ENCODE results near the gene MANEAL. TPM values are rescaled to one million over a fixed set of nuclear protein-coding genes. Genes with fewer than 3 reads are reported as not detected.

MANEAL gene
- total RNA-seq, 1 donor from 2014 or later: 4.0 TPM

- DNase-seq (ENCODE audit: low spot score): no peak
- Mint-ChIP-seq H3K9me3 (ENCODE audit: low read depth) (no peaks in the 10 kb centered on the region), H3K27ac (ENCODE audit: unreplicated experiment) (no peak overlapping the region), H3K27me3 (ENCODE audit: low read depth) (no peaks in the 10 kb centered on the region), H3K4me3 (ENCODE audit: unreplicated experiment) (no peak overlapping the region), H3K36me3 (ENCODE audit: low read depth) (peaks cover 12% of the 10 kb centered on the region), H3K4me1 (ENCODE audit: low read depth) (peaks cover 24% of the 10 kb centered on the region)
- TF ChIP-seq, protein P1, sequence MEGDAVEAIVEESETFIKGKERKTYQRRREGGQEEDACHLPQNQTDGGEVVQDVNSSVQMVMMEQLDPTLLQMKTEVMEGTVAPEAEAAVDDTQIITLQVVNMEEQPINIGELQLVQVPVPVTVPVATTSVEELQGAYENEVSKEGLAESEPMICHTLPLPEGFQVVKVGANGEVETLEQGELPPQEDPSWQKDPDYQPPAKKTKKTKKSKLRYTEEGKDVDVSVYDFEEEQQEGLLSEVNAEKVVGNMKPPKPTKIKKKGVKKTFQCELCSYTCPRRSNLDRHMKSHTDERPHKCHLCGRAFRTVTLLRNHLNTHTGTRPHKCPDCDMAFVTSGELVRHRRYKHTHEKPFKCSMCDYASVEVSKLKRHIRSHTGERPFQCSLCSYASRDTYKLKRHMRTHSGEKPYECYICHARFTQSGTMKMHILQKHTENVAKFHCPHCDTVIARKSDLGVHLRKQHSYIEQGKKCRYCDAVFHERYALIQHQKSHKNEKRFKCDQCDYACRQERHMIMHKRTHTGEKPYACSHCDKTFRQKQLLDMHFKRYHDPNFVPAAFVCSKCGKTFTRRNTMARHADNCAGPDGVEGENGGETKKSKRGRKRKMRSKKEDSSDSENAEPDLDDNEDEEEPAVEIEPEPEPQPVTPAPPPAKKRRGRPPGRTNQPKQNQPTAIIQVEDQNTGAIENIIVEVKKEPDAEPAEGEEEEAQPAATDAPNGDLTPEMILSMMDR (IDR thresholded peaks at IDR 0.05): no peak
These were observed 20.0 kb downstream of the MANEAL start for GRCh38 chr1:37813529-37814145.

- DNase-seq (ENCODE audit: low spot score): no peak
- no peak overlapping the region for H3K27ac Mint-ChIP-seq (ENCODE audit: unreplicated experiment)
These were observed 20.6 kb downstream of the MANEAL start for GRCh38 chr1:37814252-37814651.

DNA sequence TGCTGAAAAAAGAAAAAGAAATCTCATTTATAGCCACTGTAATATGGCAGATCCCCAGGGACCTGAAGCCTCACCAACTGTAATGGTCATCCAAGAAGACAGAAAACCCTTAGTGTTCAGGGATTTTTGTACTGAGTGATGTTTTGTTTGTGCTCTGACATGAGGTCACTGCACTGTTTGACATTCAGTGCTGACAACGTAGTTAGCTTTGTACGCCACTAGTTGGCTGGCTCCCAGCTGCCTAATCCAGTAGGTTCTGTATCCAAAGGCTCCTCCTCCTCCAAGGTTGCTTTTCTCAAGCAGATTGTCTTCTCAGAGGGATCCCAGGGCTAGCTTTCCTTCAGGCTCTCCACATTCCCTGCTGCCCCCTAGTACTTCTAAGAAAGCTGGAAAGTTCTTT is 23.8 kb downstream of the MANEAL start:
- TF ChIP-seq, protein P1 (IDR thresholded peaks at IDR 0.05): no peak
- Mint-ChIP-seq H3K9me3 (ENCODE audit: low read depth) (no peaks in the 10 kb centered on the region), H3K36me3 (ENCODE audit: low read depth) (peaks cover 29% of the 10 kb centered on the region), H3K27ac (ENCODE audit: unreplicated experiment) (no peak overlapping the region), H3K4me3 (ENCODE audit: unreplicated experiment) (no peak overlapping the region), H3K27me3 (ENCODE audit: low read depth) (no peaks in the 10 kb centered on the region), H3K4me1 (ENCODE audit: low read depth) (no peaks in the 10 kb centered on the region)
- no peak for DNase-seq (ENCODE audit: low spot score)

More at GRCh38 chr1:37814252-37814651, 20.6 kb downstream of the MANEAL start:
- TF ChIP-seq, protein P1 (IDR thresholded peaks at IDR 0.05): no peak
- Mint-ChIP-seq H3K27me3 (ENCODE audit: low read depth) (no peaks in the 10 kb centered on the region), H3K4me3 (ENCODE audit: unreplicated experiment) (no peak overlapping the region), H3K4me1 (ENCODE audit: low read depth) (peaks cover 18% of the 10 kb centered on the region), H3K36me3 (ENCODE audit: low read depth) (peaks cover 12% of the 10 kb centered on the region), H3K9me3 (ENCODE audit: low read depth) (no peaks in the 10 kb centered on the region)

- no peaks in the 10 kb centered on the region for H3K27me3 Mint-ChIP-seq (ENCODE audit: low read depth)
- DNase-seq (ENCODE audit: low spot score): no peak
- no peaks in the 10 kb centered on the region for H3K9me3 Mint-ChIP-seq (ENCODE audit: low read depth)
- H3K27ac Mint-ChIP-seq (ENCODE audit: unreplicated experiment): no peak overlapping the region
- peaks cover 28% of the 10 kb centered on the region for H3K36me3 Mint-ChIP-seq (ENCODE audit: low read depth)
- TF ChIP-seq, protein P1 (IDR thresholded peaks at IDR 0.05): no peak
- no peaks in the 10 kb centered on the region for H3K4me1 Mint-ChIP-seq (ENCODE audit: low read depth)
- no peak overlapping the region for H3K4me3 Mint-ChIP-seq (ENCODE audit: unreplicated experiment)
These were observed 27.8 kb downstream of the MANEAL start for GRCh38 chr1:37821481-37821880.

DNA sequence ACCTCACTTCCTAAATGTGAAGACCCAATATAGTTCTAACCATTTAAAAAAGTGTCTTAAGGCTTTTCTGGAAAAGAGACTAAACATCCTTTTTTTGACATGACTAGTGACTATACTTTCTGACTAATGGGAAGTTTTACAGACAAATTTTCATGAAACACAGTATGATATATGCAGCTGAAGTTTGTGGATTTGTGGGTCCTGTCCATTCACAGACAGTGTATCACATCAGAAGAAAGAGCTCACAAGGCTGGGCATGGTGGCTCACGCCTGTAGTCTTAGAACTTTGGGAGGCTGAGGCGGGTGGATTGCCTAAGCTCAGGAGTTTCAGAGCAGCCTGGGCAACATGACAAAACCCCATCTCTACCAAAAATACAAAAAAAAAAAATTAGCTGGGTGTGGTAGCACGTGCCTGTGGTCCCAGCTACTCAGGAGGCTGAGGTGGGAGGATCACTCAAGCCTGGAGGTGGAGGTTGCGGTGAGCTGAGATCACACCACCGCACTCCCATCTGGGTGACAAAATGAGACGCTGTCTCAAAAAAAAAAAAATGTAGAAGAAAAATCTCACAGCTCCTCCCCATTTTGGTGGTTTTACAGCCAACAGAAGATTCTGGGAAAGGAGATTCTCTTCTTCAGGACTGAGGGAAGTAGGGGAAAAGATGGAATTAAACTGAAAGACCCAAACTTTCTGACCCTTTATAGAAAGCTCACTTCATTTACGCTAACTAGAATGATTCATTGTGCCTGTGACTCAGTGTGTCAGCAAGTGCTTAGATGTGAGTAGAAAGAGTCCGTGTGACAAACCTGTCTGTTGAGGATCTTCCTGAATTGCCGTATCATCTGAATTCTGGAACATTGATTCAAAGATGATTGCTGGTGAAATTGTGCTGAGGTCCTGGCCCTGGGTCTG is 29.5 kb downstream of the MANEAL start:
- Mint-ChIP-seq H3K9me3 (ENCODE audit: low read depth) (no peaks in the 10 kb centered on the region), H3K4me1 (ENCODE audit: low read depth) (no peaks in the 10 kb centered on the region), H3K36me3 (ENCODE audit: low read depth) (peaks cover 28% of the 10 kb centered on the region), H3K27ac (ENCODE audit: unreplicated experiment) (no peak overlapping the region), H3K27me3 (ENCODE audit: low read depth) (no peaks in the 10 kb centered on the region), H3K4me3 (ENCODE audit: unreplicated experiment) (no peak overlapping the region)
- DNase-seq (ENCODE audit: low spot score): no peak
- TF ChIP-seq, protein P1 (IDR thresholded peaks at IDR 0.05): no peak
